GM21786 (cell line): Measurements from ENCODE around the gene PLD3.
"Not testable (repeated sequence)": the region's sequence is repeated elsewhere in the genome, so short reads cannot be mapped to it uniquely, and the experiment has no call there.

Experiments used
- ATAC-seq: cut with Tn5 transposase; IDR thresholded peaks from one replicate; pipeline ENCODE4 v1.9.1; 2021; ENCODE audit not compliant: unreplicated experiment

Gene PLD3

DNA sequence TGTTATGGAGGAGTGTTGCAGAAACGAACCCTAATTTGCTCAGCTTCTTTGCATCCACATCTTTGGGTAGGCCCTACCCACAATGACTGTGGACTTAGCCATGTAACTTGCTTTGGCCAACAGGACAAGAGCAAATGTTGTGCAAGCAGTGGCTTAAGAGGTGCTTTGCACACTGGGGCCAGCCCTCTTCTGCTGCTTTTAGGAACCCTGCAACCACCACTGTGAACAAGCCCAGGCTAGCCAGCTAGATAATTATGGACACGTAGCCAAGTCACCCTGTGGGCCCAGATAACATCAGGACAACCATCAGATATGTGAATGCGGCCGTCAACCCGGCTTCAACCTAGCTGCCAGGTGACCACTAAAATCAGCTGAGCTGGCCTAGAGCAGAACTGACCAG is 17.4 kb upstream of the PLD3 start:
- no peak for ATAC-seq

DNA sequence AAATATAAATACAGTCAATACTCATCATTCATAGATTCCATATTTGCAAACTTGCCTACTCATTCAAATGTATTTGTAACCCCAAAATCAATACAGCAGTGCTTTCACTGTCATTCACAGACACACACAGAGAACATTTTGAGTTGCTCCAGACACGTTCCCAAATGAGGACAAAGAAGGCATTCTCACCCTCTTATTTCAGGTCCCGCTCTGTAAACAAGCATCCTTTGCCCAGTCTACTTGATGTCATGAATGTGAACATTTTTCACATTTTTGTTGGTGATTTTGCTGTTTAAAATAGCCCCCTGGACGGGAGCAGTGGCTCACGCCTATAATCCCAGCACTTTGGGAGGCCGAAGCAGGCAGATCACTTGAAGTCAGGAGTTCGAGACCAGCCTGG is 15.8 kb upstream of the PLD3 start:
- no peak for ATAC-seq

DNA sequence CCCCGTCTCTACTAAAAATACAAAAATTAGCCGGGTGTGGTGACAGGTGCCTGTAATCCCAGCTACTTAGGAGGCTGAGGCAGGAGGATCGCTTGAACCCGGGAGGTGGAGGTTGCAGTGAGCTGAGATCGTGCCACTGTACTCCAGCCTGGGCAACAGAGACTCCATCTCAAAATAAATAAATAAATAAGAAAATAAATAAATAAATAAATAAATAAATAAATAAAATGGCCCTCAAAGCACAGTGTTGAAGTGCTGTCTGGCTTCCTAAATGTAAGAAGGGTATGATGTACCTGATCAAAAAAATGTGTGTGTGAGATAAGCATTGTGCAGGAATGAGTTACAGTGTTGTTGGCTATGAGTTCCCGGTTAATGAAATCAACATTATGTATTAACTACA is 15.4 kb upstream of the PLD3 start:
- not testable (repeated sequence) for ATAC-seq

GRCh38 chr19:40335101-40335500 is 13.4 kb upstream of the PLD3 start:
- no peak for ATAC-seq

- no peak for ATAC-seq
These were observed 12.5 kb upstream of the PLD3 start for GRCh38 chr19:40335855-40336600.

GRCh38 chr19:40336601-40336900 is 11.9 kb upstream of the PLD3 start:
- no peak for ATAC-seq

DNA sequence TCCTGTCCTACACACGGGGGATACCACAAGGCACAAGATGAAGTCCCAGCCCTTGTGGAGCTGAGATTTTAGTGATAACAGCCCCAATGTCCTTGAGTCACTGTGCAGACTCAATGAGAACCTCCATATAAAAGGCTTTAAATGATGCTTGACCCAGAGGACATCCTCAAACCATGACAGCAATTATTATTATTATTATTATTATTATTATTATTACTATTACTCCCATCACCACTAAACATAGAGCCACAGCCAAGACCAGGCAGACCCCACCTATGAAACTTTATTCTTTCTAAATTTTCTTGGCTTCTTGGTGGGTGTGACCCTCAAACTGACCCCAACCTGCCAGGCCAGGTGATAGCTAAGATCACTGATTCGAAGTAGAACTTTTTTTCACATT is 11.4 kb upstream of the PLD3 start:
- no peak for ATAC-seq

- no peak for ATAC-seq
These were observed 10.9 kb upstream of the PLD3 start for GRCh38 chr19:40337594-40337993.

DNA sequence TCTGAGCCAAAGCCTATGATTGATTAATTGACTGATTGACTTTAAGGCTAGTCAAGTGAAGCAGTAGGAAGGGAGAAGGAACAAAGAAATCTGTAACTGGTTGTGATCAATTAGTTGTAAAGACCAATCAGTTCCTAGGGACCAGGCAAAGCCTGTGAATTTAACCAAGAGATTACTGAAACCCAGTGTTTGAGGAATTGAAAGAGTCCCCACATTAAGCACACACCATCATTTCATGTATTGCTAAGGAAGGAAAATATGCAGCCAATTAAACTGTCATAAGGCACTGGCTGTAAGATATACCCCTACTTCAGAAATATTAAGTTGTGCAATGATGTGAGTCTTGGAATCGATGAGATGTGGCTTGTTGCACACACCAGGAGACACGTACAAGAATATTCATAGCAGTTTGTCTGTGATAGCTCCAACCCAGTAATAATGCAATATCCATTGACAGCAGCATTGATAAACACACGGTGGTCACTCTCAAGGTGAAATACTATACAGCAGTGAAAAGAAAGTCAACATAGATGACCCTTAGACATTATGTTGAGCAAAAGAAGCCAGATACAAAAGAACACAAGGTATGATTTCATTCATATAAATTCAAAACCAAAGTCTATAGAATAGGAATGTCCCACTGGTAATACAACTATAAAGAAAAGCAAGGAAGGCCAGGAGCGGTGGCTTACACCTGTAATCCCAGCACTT is 9.3 kb upstream of the PLD3 start:
- no peak for ATAC-seq

DNA sequence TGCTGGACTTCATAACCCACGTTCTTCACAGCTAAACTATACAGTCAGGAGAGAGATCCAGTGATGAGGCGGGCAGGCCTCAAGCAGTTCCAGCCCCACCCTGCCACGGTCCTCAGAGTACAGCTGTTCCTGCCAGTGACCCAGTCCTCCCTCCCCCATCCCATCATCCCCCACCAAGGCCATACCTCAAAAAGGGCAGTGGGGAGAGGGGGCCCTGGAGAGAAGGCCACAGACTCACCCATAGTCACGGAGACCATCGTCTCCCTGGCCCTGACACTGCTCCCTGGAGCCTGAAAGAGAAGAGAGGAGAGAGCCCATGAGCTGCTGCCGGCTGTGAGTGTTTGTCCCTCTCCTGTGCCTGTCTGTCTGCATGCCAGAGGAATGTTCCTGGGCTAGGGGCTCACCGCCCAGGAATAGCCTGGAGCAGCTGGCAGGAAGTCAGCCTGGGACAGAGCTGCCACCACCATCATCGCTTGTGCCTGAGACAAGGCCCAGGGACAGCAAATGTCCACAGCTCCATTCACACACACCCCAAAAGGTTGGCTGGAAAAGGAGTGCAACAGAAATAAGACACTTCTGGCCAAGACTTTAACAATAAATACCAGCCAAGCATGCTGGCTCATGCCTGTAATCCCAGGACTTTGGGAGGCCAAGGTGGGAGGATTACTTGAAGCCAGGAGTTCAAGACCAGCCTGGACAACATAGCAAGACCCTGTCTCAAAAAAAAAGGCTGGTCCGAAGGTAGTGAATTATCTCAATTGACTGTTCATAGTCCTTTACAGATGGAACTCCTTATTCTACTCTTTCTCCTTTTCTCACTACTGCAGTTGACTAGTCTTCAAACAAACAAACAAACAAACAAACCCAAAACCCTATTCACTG is 6.7 kb upstream of the PLD3 start:
- no peak for ATAC-seq

DNA sequence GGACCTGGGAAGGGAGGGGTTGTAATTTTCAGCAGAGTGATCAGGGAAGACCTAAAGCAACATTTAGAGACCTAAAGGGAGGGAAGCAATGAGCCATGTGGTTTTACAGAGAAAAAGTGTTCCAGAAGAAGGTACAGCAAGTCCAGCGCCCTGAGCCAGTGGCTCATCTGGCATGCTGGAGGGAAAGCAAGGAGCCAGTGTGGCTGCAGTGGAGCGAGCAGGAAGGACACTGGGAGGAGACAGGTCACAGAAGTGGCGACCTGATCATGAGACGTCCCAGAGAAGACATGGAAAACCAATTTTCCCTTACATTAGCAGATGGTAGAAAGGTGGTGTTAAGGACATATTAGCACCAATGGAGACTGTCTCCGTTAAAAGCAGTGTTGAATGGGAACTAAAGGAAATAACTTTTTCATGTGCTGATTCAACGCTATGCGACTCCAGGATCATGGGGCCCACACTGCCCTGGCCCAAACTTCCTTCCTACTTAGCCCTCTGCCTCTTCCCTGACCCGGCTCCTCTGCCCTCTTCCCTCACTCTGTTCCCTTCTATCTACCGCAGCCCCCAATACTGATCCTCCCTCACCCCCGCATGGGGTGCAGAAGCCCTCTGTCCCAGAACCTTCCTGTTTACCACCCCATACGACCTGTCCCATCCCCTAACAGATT is 5.7 kb upstream of the PLD3 start:
- ATAC-seq = no peak

GRCh38 chr19:40344422-40344821 is 4.1 kb upstream of the PLD3 start:
- ATAC-seq = no peak

- ATAC-seq = no peak
These were observed 539 bp downstream of the PLD3 start for GRCh38 chr19:40348961-40349507.

DNA sequence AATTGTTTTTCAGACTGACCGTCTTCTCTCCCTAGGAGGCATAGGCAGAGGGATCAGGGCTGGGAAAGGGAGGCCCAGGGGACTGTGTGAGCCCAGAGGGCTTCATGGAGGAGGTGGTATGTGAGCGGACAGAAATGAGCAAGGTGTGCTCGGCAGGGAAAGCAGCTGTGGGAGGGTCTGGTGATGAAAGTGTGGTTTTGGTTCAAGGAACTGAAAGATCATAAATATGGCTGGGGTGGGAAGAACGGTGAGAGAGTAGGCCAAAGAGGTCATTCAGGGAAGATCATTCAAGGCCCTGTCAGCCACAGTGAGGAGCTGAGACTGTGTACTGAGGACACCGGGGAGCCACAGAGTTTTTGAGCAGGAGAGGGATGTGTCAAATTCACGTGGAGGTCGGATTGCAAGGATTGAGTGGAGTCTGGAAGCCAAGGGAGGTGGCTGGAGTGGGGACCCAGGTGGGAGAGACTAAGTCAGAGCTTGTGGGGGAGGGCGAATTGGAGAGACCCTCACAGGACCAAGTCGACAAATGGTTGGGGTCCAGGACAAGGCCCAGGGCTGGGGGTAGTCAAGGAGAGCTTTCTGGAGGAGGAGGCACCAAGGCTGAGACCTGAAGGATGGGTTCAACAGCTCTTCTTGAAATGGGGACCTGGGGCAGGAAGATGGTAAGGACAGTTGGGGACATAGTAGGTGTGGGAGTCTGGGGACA is 7.6 kb downstream of the PLD3 start:
- no peak for ATAC-seq

DNA sequence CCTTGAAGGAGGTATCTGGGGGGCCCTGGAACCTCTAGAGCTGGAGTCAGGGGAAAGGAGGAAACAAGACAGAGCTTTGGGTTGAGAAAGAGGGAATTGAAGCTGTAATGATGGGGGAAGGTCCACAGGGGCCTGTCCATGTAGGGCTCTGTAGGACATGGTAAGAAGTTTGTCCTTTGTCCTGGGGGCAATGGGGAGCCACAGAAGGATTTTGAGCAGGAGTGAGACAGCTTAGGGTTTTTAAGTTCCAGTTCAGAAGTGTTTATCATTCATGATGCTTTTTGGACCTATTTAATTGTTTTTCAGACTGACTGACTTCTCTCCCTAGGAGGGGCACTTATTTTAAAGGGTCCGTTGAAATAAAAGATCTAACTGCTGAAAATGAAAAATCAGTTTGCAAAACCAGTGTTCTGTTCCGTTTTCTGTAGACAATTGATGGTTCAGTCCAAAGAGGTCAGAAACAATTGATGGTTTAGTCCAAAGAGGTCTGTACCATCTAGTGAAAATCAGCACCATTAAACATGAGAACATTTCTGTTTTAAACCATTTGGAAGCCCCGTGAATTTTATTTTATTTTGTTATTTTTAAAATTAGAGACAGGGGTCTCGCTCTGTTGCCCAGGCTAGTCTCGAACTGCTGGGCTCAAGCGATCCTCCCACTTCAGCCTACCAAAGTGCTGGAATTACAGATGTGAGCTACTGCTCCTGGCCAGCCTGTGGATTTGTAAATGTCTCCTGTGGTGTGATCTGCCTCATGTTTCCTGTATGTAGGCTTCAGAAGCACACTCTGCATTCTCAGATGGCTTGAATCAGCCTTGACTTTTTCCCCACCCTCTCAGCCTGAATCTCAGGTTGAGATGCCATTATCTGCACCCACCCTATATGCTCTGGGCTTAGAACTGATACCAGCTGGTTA is 8.4 kb downstream of the PLD3 start:
- ATAC-seq = no peak

GRCh38 chr19:40357640-40358039 is 9.1 kb downstream of the PLD3 start:
- no peak for ATAC-seq

DNA sequence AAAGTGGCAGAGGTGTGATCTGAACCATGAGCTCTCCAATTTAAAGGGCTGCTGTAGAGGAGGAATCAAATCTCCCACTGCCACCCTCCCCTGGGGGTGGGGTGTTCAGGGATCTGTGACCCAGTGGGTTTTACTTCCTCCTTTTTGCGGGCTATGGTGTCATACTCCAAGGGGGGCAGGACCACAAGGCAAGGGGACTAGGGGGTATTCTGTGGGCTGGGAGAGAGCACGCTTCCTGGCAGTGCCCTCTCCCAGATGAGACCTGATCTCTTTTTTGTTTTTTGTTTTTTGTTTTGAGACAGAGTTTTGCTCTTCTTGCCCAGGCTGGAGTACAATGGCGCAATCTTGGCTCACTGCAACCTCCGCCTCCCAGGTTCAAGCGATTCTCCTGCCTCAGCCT is 10.3 kb downstream of the PLD3 start:
- ATAC-seq = no peak

- no peak for ATAC-seq
These were observed 11.7 kb downstream of the PLD3 start for GRCh38 chr19:40360020-40360707.

GRCh38 chr19:40360708-40361241 is 12.3 kb downstream of the PLD3 start:
- ATAC-seq = no peak
